Activated T-helper 2 cell treated with anti-CD3 and anti-CD28 coated beads, Interferon-gamma antibody, Interleukin-2, Interleukin-4, amounts not matched to agents 10 μg/mL and 5 μg/mL and 100 μg/mL, durations not matched to agents 14 hours and 24 hours and 36 hours (primary cell): ENCODE data around the gene CILP2. TPM values are rescaled to one million over a fixed set of nuclear protein-coding genes. Genes with fewer than 3 reads are reported as not detected.
A peak's percentile ranks its signal among the peaks of the same experiment; 100 is the strongest.

Experiments used
- DNase-seq: peaks from one replicate; pipeline ENCODE4 v3.0.0; 2021; ENCODE audit warnings: low spot score
- H3K27ac Mint-ChIP-seq: one replicate; pipeline ENCODE4 v1.8.0; 2021; ENCODE audit warnings: mixed read lengths
- H3K27me3 Mint-ChIP-seq: one replicate; pipeline ENCODE4 v1.8.0; 2021; ENCODE audit warnings: low read depth, mixed read lengths
- H3K36me3 Mint-ChIP-seq: one replicate; pipeline ENCODE4 v1.8.0; 2021; ENCODE audit warnings: low read depth, mixed read lengths
- H3K4me1 Mint-ChIP-seq: one replicate; pipeline ENCODE4 v1.8.0; 2021; ENCODE audit warnings: low read depth, mixed read lengths
- H3K4me3 Mint-ChIP-seq: one replicate; pipeline ENCODE4 v1.8.0; 2021; ENCODE audit warnings: low read depth, mild to moderate bottlenecking, moderate library complexity, mixed read lengths
- H3K9me3 Mint-ChIP-seq: one replicate; pipeline ENCODE4 v1.8.0; 2021; ENCODE audit warnings: mixed read lengths
- intact Hi-C: fragments of 100-400 bp; cut with micrococcal nuclease; formaldehyde crosslinking; loops from one replicate; pipeline ENCODE4 v1.15.1; 2023
- total RNA-seq: library from RNA; stranded (reverse); gene quantifications from 2 replicates; pipeline ENCODE4 v1.2.3, GENCODE V29; 2022

Gene CILP2
- total RNA-seq, 1 donor from 2014 or later: 0.14 TPM

DNA sequence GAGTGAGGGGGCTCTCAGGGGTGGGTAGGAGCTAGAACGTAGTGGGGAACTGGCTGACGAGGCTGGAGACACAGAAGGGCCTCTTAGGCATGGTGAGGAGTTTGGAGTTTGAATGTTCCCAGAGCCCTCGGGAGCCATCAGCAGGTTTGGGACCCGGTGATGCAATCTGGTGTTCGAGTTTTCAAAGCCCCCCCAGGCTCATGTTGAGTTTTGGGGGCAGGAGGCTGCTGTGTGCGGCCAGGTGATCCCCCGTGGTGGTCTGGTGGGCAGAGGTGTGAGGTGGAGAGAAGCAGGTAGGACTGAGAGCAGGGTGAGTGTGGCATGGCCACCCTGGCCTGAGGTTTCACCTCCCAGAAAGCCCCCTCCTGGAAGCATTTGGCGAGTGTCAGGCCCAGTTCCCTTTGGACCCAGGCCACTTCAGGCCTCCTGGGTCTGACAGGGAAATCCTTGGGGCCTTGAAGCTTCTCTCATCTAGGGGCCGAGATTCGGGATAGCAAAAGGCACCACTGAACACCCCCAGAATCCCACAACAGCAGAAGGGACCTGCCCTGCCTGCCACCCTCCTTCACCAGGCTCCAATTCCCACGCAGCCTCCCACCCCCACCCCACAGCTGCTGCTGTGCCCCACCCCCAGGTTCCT, 8.2 kb upstream of the CILP2 start:
- intact Hi-C loops: no loop called here
- Mint-ChIP-seq H3K27me3 (no peaks in the 10 kb centered on the region), H3K36me3 (peaks cover 16% of the 10 kb centered on the region), H3K27ac (no peak overlapping the region), H3K9me3 (no peaks in the 10 kb centered on the region), H3K4me1 (peaks cover 4% of the 10 kb centered on the region), H3K4me3 (no peak overlapping the region)
- DNase-seq: no peak

DNA sequence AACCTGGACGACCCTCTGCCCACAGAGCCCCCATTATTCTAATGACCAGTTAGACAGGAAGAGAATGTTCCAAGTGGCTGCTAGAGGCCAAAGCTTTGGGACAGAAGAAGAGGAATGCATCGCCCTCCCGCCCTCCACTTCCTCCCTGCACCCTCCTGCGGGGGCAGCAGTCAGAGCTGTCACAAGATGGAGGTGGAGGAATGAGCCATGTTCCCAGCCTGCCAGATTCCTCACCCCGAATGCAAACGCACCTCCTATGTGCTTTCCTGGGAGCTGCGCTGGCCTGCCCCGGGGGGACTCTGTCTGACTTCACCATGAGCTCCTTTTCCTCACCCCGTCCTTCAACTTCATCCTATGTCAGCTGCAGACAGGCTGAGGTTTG, 7.7 kb upstream of the CILP2 start:
- H3K36me3 Mint-ChIP-seq: peaks cover 16% of the 10 kb centered on the region
- H3K9me3 Mint-ChIP-seq: no peaks in the 10 kb centered on the region
- peaks cover 4% of the 10 kb centered on the region for H3K4me1 Mint-ChIP-seq
- no peak overlapping the region for H3K27ac Mint-ChIP-seq
- no peaks in the 10 kb centered on the region for H3K27me3 Mint-ChIP-seq
- intact Hi-C loops: no loop called here
- DNase-seq: no peak
- no peak overlapping the region for H3K4me3 Mint-ChIP-seq

DNA sequence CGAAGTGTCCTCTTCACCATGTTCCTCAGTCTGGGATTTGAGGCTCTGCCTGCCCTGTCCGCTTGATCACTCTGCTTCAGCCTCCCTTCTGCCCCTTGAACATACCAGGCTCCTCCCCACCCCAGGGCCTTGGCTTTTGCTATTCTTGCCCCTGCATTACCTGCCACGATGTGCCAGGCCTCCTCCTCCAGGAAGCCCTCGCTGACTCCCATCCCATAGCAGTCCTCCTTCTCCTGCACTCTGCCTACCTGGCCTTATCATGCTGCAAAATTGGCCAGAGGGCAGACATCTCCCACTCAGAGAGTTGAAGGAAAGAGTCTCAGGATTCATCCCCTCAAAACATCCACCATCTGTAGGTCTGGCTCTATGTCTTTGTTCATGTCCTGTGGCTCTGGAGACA, 7.2 kb upstream of the CILP2 start:
- DNase-seq: no peak
- H3K4me3 Mint-ChIP-seq: no peak overlapping the region
- no peaks in the 10 kb centered on the region for H3K9me3 Mint-ChIP-seq
- H3K36me3 Mint-ChIP-seq: peaks cover 16% of the 10 kb centered on the region
- H3K4me1 Mint-ChIP-seq: peaks cover 4% of the 10 kb centered on the region
- intact Hi-C loops: no loop called here
- H3K27me3 Mint-ChIP-seq: no peaks in the 10 kb centered on the region
- no peak overlapping the region for H3K27ac Mint-ChIP-seq

- intact Hi-C loops: loop anchor here (1.0 kb wide), 2 partner anchors 22 to 111 kb away; partner anchors contain the start of gene GMIP
- Mint-ChIP-seq H3K27ac (no peak overlapping the region), H3K4me1 (peaks cover 4% of the 10 kb centered on the region), H3K9me3 (no peaks in the 10 kb centered on the region), H3K36me3 (peaks cover 17% of the 10 kb centered on the region), H3K27me3 (peaks cover 5% of the 10 kb centered on the region), H3K4me3 (no peak overlapping the region)
- peak; percentile 76 for DNase-seq
Observed at GRCh38 chr19:19531951-19532805, 5.9 kb upstream of the CILP2 start.

GRCh38 chr19:19532806-19533701, 5.0 kb upstream of the CILP2 start:
- Mint-ChIP-seq H3K27ac (no peak overlapping the region), H3K27me3 (peaks cover 11% of the 10 kb centered on the region)

GRCh38 chr19:19533841-19534240, 4.2 kb upstream of the CILP2 start:
- Mint-ChIP-seq H3K27me3 (peaks cover 16% of the 10 kb centered on the region), H3K4me3 (no peak overlapping the region), H3K36me3 (peaks cover 10% of the 10 kb centered on the region), H3K27ac (no peak overlapping the region), H3K9me3 (no peaks in the 10 kb centered on the region), H3K4me1 (peaks cover 9% of the 10 kb centered on the region)
- intact Hi-C loops: no loop called here
- DNase-seq: no peak

More at GRCh38 chr19:19532806-19533701, 5.0 kb upstream of the CILP2 start:
- H3K4me3 Mint-ChIP-seq: no peak overlapping the region
- intact Hi-C loops: loop anchor here (1.0 kb wide), 2 partner anchors 21 to 110 kb away; partner anchors contain the start of gene GMIP
- no peaks in the 10 kb centered on the region for H3K9me3 Mint-ChIP-seq
- peaks cover 6% of the 10 kb centered on the region for H3K4me1 Mint-ChIP-seq
- H3K36me3 Mint-ChIP-seq: peaks cover 11% of the 10 kb centered on the region
- no peak for DNase-seq

GRCh38 chr19:19534556-19535265, 3.4 kb upstream of the CILP2 start:
- no peak overlapping the region for H3K27ac Mint-ChIP-seq
- intact Hi-C loops: no loop called here

GRCh38 chr19:19535311-19536191, 2.5 kb upstream of the CILP2 start:
- intact Hi-C loops: no loop called here

More at GRCh38 chr19:19534556-19535265, 3.4 kb upstream of the CILP2 start:
- H3K9me3 Mint-ChIP-seq: no peaks in the 10 kb centered on the region
- H3K4me1 Mint-ChIP-seq: peaks cover 11% of the 10 kb centered on the region
- peaks cover 10% of the 10 kb centered on the region for H3K36me3 Mint-ChIP-seq
- DNase-seq: no peak
- H3K4me3 Mint-ChIP-seq: no peak overlapping the region
- H3K27me3 Mint-ChIP-seq: peaks cover 21% of the 10 kb centered on the region

GRCh38 chr19:19537075-19538048, 703 bp upstream of the CILP2 start:
- no peak for DNase-seq
- Mint-ChIP-seq H3K36me3 (peaks cover 6% of the 10 kb centered on the region), H3K27ac (no peak overlapping the region), H3K4me1 (peaks cover 13% of the 10 kb centered on the region), H3K9me3 (no peaks in the 10 kb centered on the region), H3K4me3 (no peak overlapping the region), H3K27me3 (peaks cover 21% of the 10 kb centered on the region)
- intact Hi-C loops: no loop called here

More at GRCh38 chr19:19535311-19536191, 2.5 kb upstream of the CILP2 start:
- Mint-ChIP-seq H3K27ac (no peak overlapping the region), H3K36me3 (peaks cover 10% of the 10 kb centered on the region), H3K4me3 (no peak overlapping the region), H3K9me3 (no peaks in the 10 kb centered on the region), H3K4me1 (peaks cover 12% of the 10 kb centered on the region), H3K27me3 (peaks cover 21% of the 10 kb centered on the region)
- DNase-seq: no peak

GRCh38 chr19:19538785-19539166, 711 bp downstream of the CILP2 start:
- intact Hi-C loops: no loop called here
- Mint-ChIP-seq H3K36me3 (peaks cover 6% of the 10 kb centered on the region), H3K27me3 (peaks cover 21% of the 10 kb centered on the region), H3K4me1 (peaks cover 13% of the 10 kb centered on the region), H3K4me3 (peak overlapping the region; percentile 7), H3K9me3 (no peaks in the 10 kb centered on the region), H3K27ac (no peak overlapping the region)
- DNase-seq: no peak

- Mint-ChIP-seq H3K27me3 (peaks cover 21% of the 10 kb centered on the region), H3K4me1 (peaks cover 13% of the 10 kb centered on the region), H3K27ac (no peak overlapping the region), H3K36me3 (peaks cover 6% of the 10 kb centered on the region), H3K9me3 (no peaks in the 10 kb centered on the region), H3K4me3 (no peak overlapping the region)
- no peak for DNase-seq
- intact Hi-C loops: no loop called here
Observed at GRCh38 chr19:19539698-19540063, 1.6 kb downstream of the CILP2 start.
